GM18526 (cell line): ENCODE measurements around the gene DOCK3.

ENCODE experiments used
- POLR2A ChIP-seq: IDR thresholded peaks from 3 replicates; pipeline ENCODE4 v1.6.1; 2011; ENCODE audit not compliant: insufficient read length; ENCODE audit errors: extremely low read depth

DOCK3 gene

DNA sequence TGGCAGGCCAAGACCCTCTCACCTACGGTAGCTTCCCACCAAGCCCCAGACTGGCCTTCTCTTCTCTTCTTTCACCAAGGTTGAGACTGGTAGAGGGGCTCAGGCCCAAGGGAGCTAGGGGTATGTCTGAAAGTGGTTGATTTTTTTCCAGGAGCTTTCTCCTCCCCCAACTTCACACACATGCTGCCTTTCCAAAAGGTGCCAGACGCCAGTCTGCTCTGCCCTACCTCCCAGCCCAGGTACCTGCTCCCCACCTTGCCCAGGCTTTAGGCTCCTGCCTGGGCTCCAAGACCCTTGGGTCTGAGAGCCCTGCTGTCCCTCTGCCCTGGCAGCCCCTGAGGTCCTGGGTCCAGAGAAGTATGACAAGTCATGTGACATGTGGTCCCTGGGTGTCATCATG is 29.3 kb upstream of the DOCK3 start:
- no peak for TF ChIP-seq POLR2A

DNA sequence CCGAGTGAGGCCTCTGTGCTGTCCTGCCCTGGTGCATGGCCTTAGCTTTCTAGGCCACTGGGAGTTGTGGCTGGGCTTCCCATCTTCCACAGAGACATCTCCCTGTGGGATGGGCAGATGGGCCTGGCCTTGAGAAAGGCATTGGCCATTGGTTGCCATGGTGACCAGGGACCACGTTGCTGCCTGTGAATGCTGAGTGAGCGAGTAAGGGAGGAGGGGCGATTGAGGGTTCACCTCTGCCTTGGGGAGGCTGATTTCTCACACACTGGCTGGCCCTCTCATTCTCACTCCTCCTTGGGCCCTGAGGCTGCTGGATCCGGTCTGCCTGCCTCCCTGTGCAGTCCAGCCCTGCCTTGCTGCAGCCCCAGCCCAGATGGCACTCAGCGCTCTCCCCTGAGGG is 26.4 kb upstream of the DOCK3 start:
- TF ChIP-seq POLR2A = no peak

DNA sequence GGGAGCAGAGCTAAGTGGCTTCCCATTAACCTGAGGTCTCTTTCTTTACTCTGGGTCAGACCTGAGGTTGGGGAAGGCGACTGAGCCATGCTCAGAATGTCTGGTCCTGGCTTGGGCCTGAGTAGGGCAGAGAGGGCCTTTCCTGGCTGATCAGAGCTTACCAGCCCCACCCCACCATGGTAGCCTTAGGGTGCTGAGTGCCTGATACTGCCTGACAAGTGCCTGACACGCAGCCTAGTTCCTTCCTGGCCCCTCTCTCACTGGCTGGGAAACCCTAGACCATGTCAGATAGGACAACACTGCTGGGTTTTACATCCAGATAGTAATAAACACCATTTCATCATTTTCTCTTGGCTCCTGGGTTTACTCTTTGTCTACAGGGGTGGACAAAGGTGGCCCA is 25.8 kb upstream of the DOCK3 start:
- no peak for TF ChIP-seq POLR2A

DNA sequence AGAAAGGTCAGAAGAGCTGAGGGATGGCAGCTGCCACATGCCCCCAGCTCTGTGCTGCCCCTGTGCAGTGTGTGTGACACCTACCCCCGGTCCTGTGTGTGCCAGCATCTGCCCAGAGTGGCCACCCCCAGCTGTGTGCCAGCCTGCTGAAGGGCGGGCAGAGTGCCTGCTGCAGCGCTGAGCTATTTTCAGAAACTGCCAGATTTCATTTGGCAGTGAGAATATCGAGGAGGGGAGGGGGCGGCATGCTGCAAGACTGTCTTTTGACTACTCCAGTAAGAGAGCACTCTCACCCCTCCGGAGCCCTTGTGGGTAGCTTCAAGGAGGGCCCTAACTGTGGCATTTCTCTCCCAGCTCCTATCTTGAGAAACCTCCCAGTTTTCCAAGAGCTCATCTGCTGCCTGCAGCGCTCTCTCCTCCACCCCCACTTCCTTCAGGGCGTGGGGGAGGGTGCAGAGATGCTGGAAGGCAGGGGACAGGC is 25.2 kb upstream of the DOCK3 start:
- TF ChIP-seq POLR2A = no peak

DNA sequence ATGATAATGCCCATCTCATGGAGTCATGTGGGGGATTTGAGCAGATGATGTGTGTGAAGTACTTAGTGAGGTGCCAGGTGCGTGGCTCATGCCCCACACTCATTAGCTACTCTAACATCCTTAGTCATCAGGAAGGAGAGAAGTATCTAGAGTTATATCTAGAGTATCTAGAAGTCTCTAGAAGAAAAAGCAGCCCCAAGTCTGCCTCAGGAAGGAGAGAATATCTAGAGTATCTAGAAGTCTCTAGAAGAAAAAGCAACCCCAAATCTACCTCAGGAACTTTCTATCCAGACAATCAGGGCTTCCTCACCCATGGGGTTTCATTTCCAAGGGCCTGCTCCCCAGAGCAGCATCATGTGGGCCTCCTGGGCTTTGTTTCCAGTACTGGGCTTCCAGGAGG is 24.7 kb upstream of the DOCK3 start:
- no peak for TF ChIP-seq POLR2A

DNA sequence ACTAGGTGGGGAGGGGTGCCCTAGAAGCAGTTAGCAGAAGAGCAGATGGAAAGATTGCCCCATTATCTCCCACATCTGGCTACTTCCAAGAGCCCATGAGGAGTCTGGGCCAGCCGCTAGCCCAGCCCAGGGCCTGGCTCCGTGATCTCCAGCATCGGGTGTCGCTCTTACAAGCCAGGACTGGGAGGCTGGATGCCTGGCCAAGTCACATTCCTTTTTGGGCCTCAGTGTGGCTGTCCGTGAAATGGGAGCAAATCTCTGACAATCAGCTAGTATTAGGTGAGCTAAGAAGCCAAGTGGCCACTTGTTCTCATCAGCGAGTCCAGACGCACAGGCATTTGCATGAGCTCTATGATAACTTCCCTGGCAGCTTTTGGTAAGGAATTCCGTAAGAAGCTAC is 23.3 kb upstream of the DOCK3 start:
- no peak for TF ChIP-seq POLR2A

DNA sequence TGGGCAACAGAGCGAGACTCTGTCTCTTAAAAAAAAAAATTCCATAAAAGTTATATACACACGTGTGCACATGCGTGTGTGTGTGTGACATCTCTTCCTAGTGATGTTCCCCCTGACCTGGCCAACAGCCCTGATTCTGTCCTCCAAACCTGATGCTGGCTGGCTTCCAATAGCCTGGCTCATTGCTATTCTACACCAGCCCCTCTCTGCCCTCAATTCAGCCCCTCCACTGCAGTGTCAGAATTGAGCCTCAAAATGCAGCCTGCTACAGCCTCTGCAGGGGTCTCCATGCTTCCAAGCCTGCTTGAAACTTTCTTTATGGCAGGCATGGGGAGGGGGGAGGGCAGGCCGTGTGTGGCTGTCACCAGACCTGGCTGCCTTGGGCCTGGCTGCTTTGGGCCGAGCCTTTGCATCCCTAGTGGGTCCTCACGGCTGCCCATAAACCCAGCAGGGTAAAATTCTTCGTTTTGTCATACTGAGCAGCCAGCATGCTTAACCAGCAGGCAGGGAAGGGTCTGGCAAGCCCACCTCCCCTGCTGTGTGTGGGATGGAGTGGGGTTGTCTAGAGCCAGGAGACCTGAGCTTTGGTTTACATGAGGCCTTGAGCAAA is 22.7 kb upstream of the DOCK3 start:
- TF ChIP-seq POLR2A = no peak

DNA sequence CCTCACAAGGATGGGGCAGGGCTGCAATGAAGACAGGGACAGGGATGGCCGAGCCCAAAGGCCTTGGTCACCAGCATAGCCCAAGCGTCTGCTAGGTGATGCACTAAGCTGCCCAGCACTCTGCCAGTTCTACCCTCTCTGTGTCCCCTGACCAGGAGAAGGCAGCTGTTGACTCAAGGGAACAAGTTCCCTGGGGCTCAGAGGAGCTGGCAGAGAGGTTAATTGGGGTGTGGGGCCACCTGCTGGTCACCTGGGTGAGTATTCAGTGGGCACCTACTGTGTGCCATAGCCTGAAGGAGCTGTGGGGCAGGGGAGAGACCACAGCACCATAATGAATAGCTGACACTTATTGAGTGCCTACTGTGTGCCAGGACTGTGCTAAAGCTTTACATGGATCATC is 22.0 kb upstream of the DOCK3 start:
- TF ChIP-seq POLR2A = no peak

DNA sequence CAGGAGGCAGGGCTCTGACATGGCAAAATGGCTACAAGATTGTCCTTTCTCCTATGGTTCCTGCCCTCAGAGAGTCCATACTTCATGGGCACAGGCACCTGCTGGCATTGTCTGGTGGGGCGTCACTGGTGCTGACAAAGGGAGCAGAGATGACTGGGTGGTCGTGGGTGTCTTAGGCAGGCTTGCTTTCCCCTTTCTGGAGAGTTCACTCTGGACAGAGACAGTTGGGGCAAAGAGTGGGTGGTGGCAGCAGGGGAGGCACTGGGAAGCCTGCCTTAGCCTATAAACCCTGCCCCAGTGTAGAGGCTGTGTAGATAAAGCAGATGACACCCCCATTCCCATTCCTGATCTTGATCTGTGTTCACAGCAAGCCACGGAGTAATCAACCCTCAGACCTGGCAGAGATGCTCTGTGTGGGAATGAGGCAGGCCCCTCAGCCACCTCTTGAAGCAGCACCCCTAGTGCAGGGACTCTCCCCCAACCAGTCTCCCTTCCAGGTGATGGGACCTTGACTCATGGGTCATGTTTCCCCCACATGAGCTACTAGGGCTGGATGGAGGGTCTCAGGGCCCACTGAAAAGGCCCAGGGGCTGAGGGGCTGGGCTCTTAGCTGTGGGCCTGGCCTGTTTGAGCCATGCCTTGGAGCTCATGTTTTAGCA is 20.7 kb upstream of the DOCK3 start:
- TF ChIP-seq POLR2A = no peak

DNA sequence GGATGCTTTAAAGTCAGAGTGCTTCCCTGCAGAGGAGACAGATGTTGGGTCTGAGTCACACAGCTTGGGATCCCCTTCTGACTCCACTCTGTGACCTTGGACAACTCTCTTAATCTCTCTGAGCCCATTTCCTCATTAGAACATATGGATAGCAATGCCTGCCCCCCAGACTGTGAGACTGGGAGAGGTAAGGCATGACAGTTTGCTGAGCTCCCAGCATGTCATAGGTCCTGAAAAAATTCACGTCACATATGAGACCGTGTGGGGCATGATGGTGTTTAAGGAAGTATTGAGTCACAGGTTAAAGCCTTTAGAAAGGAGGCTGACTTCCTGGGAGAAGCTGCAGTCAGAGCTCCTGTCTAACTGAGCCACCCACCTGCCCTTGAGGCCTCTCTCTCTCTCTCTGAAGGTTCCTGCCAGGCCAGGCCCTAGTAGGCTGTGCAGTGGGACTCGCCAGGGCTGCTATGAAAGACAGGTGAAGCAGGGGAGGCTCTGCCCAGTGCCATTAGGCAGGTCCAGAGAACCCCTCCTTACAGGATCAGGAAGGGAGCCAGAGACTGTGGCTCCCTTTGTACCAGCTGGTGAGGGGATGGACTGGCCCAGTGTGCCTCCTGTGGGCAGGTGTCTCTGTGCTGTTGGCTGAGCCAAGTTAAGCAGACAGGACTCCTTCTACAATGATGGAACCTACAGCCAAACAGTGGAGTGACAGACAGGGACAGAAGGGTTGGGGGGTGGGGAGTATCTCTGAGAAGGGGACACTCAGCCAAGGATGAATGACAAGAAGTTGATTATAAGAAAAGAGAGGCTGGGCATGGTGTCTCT is 19.5 kb upstream of the DOCK3 start:
- TF ChIP-seq POLR2A = no peak

DNA sequence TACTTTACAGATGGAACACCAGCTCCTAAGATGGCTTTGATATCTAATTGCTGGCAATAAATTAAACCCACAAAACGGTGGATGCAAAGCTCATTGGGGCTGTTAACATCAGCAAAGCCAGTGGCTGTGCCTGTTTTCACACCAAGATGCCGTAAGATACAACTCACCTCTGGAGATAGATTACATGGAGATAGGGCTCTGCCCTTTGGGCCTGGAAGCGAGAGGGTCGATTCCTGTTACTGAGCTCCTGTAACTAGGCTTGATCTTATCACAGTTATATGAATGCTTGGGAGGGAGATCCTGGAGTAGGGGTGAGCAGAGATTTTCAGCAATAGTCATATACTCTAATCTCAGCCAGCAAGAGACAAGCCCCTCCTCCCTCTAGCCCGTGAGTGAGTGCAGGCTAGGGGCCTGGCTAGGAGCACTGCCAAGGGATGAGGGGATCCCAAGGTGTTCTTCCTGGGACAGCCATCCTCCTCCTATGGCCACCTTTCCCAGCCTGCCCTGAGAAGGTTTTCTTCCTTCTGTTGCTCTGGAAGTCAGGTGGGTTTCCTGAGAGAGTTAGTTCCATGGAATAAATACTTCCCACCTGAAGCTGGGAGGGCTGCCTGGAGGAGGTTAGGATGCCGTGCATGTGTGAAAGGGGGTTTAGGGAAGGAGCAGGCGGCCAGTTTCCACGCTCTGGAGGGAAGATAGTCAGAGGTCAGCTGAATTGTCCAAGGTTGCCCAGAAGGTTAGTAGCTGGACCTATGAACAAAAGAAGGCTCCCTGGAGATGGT is 18.1 kb upstream of the DOCK3 start:
- TF ChIP-seq POLR2A = no peak

DNA sequence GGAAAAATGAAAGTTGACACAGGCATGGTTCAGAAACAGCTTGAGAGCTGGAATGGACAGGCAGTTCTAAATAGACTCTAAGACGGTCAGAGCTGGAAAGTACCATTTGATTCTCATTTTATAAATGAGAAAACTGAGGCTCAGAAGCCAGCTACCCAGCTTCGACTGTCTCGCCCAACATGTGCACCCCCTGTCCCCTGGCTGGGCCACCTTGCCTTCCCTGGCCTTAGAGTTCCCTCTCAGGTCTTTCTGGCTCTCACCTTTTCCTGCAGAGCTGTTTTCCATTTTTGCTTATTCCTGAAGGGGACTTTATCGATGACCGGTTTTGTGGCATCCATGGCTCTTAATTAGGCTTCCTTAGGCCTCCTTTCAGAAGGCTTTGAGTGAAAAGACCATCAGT is 17.3 kb upstream of the DOCK3 start:
- TF ChIP-seq POLR2A = no peak

DNA sequence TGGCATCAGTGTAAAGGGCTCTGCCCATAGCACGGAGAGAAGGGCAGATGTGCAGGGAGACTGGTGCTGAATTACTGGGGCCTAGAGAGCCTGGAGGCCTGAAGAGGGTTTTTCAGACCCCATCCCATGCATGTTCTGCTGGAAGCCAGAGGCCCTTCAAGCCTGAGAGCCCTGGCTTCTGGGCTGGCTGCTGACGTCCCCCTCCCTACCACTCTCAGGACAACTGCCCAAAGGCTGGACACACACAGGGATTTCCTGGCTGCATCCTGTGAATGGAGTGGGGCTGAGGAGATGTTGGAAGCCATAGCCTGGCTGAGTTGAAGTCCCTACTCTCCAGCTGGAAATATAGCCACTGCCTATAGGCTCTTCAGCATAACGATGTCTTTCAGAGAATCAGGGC is 16.9 kb upstream of the DOCK3 start:
- no peak for TF ChIP-seq POLR2A

DNA sequence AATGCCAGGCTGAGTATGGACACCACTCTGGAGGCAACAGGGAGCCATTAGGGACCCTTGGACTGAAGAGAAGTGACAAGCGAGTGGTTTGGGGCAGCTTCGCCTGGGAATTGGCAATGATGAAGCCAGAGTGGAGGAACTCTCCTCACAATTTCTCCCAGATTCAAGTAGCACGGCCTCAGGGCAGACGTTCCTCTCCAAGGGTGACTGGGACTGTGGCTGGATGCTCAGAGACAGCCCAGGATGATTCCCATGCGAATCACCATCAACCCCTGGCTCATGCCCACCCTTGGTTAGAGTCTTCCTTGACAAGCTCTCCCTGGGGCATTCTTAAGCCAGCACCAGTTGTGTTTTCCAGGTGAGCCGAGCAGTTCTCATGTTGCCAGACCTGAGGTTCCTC is 16.3 kb upstream of the DOCK3 start:
- TF ChIP-seq POLR2A = no peak

DNA sequence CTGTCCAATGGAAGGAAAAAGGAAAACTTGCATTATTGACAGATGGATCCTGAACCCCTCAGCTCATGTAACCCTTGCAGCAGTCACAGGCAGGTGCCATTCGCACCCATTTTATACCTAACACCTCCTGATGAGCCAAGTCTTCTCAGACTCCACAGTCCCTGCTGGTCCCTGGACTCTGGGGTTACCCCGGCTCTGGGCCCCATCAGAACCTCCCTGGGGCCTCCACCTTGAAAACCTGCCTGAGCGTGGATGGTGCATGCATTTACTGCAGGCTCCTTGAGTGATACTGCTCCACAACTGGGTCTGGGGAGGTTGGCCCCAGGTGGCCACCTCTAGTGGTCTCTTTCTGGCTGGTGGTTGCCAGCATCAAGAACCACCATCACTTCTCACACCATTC is 15.9 kb upstream of the DOCK3 start:
- TF ChIP-seq POLR2A = no peak
